Activated CD8-positive, alpha-beta memory T cell treated with anti-CD3 and anti-CD28 coated beads, Interleukin-2, amount 50 U/mL, for 4 hours (primary cell): Measurements from ENCODE around the gene ZNF580.
A peak's percentile ranks its signal among the peaks of the same experiment; 100 is the strongest.

Experiments
- DNase-seq: peaks from one replicate; pipeline ENCODE4 v3.0.0-alpha.2; 2020

Gene ZNF580

GRCh38 chr19:55606817-55607216 is 34.0 kb upstream of the ZNF580 start:
- DNase-seq, result no peak

DNA sequence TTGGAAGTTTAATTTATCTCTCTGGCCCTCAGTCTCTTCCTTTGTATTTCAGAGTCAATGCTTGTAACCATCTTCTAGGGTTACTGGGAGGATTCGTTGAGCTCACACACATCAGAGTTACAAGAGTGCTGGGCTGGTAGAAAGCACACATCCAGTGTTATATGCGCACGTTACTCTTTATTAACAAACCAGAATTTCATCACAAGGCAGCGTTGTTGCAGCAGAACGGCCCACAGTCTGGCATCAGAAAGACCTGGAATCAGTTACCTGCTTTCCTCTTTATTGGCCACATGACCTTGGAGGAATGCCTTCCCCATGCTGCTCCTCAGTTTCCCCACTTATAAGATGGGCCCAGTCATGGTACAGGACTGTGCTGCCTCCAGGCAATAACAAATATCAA is 31.5 kb upstream of the ZNF580 start:
- no peak for DNase-seq

GRCh38 chr19:55611300-55611982 is 29.4 kb upstream of the ZNF580 start:
- no peak for DNase-seq

DNA sequence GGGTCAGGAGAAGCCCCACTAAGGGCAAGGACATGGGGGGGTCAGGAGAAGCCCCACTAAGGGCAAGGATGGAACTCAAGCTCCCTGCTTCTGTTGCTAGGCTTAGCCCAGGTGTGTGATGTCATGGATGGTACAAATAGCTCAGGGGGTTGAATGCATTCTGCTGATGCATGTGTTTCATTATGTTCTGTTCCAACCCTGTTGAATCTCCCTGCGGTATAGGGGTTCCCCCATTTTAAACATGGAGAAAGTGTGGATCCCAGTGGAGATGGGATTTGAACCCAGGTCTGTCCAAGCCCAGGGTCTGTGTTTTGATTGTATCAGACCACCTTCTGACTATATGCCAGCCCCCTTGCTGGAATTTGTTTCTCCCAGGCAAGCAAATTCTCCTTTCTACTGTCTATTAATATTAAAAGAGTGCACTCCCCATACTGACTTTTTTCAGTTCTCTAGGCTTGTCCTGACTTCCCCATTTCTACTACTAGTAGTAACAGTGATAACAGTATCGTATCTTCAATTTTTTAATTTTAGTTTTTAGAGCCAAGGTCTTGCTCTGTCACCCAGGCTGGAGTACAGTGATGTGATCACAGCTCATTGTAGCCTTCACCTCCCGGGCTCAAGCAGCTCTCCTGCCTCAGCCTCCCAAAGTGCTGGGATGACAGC is 28.7 kb upstream of the ZNF580 start:
- no peak for DNase-seq

DNA sequence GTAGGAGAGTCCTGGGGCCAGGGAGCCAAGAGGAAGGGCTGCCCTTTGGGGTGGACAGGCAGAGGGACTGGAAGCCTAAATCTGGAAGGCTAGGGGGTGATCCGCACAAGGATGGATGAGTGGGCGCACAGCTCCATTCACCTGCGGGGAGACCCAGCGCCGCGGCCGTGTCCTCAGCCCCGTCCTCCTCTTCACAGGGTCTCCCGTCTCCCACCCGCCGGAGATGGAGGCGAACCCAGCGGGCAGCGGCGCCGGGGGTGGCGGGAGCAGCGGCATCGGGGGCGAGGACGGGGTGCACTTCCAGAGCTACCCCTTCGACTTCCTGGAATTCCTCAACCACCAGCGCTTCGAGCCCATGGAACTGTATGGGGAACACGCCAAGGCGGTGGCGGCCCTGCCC is 27.4 kb upstream of the ZNF580 start:
- DNase-seq, result no peak

GRCh38 chr19:55613930-55614710 is 26.7 kb upstream of the ZNF580 start:
- no peak for DNase-seq

DNA sequence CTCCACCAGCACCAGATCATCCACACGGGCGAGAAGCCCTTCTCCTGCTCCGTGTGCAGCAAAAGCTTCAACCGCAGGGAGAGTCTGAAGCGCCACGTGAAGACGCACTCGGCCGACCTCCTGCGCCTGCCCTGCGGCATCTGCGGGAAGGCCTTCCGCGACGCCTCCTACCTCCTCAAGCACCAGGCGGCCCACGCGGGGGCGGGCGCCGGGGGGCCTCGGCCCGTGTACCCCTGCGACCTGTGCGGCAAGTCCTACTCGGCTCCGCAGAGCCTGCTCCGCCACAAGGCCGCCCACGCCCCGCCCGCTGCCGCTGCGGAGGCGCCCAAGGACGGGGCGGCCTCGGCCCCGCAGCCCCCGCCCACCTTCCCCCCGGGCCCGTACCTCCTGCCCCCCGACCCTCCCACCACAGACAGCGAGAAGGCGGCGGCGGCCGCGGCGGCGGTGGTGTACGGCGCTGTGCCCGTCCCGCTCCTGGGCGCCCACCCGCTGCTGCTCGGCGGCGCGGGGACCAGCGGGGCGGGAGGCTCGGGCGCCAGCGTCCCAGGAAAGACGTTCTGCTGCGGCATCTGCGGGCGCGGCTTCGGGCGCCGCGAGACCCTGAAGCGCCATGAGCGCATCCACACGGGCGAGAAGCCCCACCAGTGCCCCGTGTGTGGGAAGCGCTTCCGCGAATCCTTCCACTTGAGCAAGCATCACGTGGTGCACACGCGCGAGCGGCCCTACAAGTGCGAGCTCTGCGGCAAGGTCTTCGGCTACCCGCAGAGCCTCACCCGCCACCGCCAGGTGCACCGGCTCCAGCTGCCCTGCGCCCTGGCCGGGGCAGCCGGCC is 25.9 kb upstream of the ZNF580 start:
- no peak for DNase-seq

DNA sequence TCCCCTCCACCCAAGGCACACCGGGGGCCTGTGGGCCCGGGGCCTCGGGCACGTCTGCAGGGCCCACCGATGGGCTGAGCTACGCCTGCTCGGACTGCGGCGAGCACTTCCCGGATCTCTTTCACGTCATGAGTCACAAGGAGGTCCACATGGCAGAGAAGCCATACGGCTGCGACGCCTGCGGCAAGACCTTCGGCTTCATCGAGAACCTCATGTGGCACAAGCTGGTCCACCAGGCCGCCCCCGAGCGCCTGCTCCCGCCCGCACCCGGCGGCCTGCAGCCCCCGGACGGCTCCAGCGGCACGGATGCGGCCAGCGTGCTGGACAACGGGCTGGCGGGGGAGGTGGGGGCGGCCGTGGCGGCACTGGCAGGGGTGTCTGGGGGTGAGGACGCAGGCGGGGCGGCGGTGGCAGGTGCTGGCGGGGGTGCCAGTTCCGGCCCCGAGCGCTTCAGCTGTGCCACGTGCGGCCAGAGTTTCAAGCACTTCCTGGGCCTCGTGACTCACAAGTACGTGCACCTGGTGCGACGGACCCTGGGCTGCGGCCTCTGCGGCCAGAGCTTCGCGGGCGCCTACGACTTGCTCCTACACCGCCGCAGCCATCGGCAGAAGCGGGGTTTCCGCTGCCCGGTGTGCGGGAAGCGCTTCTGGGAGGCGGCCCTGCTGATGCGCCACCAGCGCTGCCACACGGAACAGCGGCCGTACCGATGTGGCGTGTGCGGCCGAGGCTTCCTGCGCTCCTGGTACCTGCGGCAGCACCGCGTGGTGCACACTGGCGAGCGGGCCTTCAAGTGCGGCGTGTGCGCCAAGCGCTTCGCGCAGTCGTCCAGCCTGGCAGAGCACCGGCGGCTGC is 25.0 kb upstream of the ZNF580 start:
- DNase-seq, result no peak

DNA sequence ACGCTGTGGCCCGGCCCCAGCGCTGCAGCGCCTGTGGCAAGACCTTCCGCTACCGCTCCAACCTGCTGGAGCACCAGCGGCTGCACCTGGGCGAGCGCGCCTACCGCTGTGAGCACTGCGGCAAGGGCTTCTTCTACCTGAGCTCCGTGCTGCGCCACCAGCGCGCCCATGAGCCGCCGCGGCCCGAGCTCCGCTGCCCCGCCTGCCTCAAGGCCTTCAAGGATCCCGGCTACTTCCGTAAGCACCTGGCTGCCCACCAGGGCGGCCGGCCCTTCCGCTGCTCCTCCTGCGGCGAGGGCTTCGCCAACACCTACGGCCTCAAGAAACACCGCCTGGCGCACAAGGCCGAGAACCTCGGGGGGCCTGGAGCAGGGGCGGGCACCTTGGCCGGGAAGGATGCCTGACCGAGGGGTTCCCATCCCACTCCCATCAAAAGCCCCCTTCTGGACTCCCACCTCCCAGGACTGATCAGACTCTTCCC is 24.4 kb upstream of the ZNF580 start:
- no peak for DNase-seq

- DNase-seq, result no peak
These were observed 23.4 kb upstream of the ZNF580 start for GRCh38 chr19:55617426-55617825.

DNA sequence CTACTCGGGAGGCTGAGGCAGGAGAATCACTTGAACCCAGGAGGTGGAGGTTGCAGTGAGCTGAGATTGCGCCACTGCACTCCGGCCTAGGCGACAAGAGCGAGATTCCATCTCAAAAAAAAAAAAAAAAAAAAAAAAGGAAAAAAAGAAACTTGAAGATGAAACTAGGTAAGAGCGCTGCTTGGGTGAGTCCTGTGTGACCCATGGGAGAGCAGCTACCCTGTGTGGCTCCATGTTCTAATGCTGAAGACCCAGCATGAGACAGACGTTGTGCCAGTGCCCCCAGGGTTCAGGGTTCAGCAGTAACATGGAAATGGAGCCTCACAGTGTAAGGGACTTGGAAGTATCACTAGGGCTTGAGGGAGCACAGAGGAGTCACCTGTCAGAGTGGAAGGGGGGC is 22.4 kb upstream of the ZNF580 start:
- DNase-seq, result no peak

DNA sequence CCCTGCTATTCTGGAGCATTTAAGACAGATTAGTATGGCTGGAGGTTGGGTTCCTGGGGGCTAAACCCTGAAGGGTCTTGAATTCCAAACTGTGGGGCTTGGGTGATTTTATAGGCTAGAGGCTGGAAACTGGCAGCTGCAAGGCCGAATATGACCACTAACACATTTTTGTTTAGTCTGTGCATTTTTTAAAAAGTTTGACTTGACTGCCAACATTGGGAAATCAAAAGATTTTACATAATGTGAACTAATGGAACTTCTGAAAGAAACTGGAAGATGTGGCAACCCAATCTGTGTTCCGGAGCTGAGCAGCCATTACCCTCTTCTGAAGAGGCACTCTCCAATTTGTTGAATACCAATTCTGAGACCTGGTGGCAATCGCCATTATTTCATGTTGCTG is 21.5 kb upstream of the ZNF580 start:
- no peak for DNase-seq

DNA sequence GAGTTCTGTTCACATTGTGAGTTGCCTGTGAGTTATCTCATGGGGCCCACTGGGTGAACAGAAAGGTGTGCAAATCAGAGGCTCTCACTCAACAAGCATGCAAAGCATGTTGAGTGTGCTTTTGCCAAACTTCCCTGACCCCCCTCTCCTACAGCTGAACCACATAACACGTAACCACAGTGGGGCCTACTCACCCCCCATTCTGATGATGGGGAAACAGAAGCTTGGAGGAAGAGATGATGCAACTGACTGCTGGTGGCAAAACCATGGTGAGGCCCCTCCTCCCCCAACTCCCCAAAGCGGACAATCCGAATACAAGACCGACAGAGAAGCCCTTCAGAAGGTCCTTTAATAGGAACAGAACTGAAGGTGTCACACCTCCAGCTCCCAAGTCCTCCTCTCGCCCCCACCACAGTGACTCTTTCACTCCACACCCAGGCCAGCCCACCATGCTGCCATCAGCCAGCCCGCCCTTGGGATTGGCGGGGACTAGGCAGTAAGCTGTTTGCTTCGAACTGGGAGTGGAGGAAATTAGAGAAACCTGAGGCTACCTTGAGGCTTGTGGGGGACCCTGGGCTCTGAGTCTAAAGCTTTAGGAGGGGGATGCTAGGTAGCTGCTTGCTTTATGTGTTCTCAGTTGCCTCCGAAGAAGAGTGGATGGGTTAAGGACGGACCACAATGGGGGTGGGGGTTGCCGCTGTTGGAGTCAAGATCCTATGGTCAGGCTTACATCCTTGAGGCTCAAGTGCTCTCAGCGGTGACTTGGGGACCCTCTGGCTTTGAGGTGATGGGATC is 20.2 kb upstream of the ZNF580 start:
- DNase-seq, result peak; percentile 54

DNA sequence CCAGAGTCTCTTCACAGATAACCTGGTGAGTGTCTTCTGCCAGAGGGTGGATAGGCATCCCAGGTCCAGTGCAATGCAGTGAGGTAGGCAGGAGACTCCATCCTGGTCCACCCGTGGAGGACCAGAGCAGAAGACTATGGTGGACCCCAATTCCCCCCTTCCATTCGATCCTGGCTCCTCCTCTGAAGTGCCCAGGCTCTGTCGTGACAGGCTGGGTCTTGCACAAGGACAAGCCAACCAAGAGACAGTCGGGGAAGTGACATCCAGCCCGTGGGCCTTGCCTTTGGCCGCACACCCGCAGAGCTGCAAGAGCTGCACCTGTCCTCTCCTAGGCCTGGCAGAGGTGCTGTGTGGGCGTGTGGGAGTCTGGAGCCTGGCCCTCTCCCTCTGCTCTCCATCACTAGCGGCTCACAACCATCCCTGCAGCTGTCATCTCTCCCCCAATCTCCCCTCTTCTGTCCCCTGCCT is 19.6 kb upstream of the ZNF580 start:
- DNase-seq, result no peak

DNA sequence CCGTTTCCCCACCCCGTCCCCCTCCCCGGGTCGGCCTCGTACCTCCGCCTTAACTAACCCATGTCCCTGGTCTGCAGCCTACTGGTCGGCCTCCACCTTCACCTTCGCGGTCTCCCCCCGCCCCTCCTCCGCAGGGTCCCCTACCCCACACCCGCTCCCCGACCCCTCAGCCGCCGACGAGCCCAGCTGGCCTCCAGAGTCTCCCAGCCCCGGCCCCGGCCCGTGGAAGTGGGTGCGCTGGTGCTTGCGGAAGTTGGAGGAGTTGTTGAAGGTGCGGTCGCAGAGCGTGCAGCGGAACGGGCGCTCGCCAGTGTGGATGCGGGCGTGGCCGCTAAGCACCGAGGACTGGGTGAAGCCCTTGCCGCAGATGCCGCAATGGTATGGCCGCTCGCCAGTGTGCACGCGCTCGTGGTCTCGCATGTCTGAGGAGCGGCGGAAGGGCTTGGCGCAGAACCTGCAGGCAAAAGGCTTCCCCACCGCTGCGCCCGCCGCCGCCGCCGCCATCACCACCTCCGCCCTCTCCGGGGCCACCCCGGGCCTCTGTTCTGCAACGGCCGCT is 19.1 kb upstream of the ZNF580 start:
- DNase-seq, result no peak

DNA sequence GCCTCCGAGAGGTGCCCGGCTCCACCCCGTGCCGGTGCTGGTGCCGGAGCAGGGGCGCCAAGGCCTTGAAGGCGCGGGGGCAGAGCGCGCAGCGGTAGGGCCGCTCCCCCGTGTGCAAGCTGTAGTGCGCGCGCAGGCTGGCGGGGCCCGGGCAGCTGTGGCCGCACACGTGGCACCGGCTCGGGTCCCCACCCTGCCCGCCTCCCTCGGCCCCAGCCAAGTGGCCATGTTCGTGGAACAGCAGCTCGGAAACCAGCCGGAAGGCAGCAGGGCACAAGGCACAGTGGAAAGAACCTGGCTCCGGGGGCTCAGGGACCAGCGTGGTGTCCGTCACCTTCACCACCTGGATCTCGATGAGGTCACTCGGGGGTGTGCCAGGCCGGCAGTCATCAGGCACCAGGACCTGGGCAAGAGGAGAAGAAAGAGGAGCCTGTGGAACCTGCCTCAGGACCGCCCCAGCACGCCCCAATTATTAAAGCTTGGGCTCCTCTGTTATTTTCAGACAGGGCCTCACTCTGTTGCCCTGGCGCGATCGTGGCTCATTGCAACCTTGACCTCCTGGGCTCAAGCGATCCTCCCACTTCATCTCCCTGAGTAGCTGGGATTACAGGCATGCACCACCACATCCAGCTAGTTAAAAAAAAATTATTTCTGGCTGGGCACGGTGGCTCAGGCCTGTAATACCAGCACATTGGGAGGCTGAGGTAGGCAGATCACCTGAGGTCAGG is 18.4 kb upstream of the ZNF580 start:
- no peak for DNase-seq

DNA sequence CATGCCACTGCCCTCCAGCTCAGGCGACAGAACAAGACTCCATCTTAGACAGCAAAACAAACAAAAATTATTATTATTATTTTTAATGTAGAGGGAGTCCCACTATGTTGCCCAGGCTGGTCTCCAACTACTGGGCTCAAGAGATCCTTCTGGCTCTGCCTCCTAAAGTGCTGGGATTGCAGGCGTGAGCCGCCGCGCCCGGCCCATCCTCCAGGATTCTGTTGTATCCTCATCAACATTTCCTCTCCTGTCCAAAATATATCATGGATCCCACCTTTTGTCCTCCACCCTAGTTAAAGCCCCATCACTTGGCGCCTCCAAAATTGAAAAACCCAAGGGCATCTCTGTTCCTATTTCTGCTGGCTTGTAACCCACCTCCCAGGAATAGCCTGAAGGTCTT is 17.7 kb upstream of the ZNF580 start:
- DNase-seq, result no peak

- no peak for DNase-seq
These were observed 17.2 kb upstream of the ZNF580 start for GRCh38 chr19:55623561-55623960.

DNA sequence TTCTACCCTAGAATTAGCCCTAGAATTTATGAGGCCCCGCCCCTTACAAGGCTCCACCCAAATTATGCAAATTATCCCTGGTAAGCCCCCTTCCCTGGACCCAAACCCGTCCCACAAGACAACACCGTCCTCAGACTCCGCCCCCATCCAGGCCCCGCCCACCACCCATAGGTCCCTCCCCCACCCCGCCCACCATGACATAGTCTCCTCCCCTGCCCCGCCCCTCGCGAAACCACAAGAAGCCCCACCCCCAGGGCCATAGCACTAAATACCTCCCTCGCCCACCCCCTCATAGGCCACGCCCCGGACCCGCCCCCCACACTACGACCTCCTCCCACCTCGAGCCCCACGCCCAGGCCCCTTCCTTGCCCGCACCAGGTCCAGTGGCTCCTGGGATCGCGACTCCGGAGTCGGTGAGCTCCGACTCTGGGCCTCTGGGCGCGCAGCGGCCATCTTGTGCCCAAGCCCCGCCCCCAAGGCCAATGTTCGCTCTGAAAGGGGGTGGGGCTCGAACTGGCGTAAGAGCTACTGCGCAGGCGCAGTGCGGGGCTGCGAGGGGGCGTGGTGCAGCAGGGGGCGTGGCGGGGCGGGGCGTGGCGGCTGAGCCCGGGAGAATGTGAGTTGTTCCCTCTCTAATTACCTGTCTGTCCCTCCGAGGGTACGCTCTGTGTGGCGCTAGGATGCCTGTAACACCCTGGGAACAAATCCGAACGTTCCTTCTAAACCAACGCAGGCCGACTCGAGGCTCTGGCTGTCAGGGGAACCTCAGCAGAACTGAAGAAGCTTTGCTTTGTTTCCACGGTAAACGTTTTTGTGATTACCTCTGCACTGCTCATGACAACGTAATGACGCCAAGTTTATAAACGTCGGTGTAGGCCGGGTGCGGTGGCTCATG is 16.4 kb upstream of the ZNF580 start, which contains the start of gene ZNF784:
Gene ZNF784, minus strand, starts transcription at position 458 of the 895 bp plus-strand sequence. Its CDS starts 5 bp downstream, at position 453.
- peak; percentile 93 for DNase-seq
